Measurements from ENCODE around the gene PIGBOS1. TPM values are rescaled to one million over a fixed set of nuclear protein-coding genes. Genes with fewer than 3 reads are reported as not detected.

PIGBOS1 gene
- total and polyA plus RNA-seq, 2 experiments from 2014 or later = 9.1 to 16.7 TPM

DNA sequence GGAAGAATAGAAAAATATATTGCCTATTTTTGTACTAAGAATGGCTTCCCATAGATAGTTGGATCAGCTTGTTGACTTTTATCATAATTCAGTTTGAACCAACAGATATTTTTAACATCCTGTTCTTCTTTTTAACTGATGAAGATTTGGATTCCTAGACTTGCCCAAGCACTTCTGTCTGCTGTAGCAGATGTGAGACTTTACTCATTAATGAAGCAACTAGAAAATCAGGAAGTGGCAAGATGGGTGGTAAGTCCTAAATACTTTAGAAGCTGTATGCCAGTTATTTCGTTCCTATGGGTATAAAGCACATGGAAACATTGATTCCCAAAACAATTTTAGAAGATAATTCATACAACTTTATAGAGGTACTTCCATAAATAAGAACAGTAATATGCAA is 8.5 kb upstream of the PIGBOS1 start:
- H3K27ac ChIP-seq (ENCODE audit: low read depth) = no peak overlapping the region
- no peaks in the 10 kb centered on the region for H3K79me2 ChIP-seq (replicated peaks; ENCODE audit: insufficient read depth)
- no peaks in the 10 kb centered on the region for H3K36me3 Mint-ChIP-seq (ENCODE audit: low read depth)
- no peaks in the 10 kb centered on the region for H3K9me2 ChIP-seq (ENCODE audit: insufficient read depth)
- no peaks in the 10 kb centered on the region for H3K9me3 Mint-ChIP-seq
- no peaks in the 10 kb centered on the region for H4K20me1 ChIP-seq (replicated peaks; ENCODE audit: insufficient read depth)
- no peaks in the 10 kb centered on the region for H3K27me3 ChIP-seq (ENCODE audit: insufficient read depth)
- TF ChIP-seq JUNB (IDR thresholded peaks at IDR 0.05; ENCODE audit: unreplicated experiment) = no peak
- no peak for TF ChIP-seq EZH2phosphoT487 (IDR thresholded peaks at IDR 0.05; ENCODE audit: unreplicated experiment)
- TF ChIP-seq, protein P1, sequence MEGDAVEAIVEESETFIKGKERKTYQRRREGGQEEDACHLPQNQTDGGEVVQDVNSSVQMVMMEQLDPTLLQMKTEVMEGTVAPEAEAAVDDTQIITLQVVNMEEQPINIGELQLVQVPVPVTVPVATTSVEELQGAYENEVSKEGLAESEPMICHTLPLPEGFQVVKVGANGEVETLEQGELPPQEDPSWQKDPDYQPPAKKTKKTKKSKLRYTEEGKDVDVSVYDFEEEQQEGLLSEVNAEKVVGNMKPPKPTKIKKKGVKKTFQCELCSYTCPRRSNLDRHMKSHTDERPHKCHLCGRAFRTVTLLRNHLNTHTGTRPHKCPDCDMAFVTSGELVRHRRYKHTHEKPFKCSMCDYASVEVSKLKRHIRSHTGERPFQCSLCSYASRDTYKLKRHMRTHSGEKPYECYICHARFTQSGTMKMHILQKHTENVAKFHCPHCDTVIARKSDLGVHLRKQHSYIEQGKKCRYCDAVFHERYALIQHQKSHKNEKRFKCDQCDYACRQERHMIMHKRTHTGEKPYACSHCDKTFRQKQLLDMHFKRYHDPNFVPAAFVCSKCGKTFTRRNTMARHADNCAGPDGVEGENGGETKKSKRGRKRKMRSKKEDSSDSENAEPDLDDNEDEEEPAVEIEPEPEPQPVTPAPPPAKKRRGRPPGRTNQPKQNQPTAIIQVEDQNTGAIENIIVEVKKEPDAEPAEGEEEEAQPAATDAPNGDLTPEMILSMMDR (conservative IDR thresholded peaks at IDR 0.05; ENCODE audit: low read depth in 2 of 2) = no peak
- no peak for TF ChIP-seq ZNF331 (CRISPR knock-in tag; IDR thresholded peaks at IDR 0.05; ENCODE audit: low read depth)
- TF ChIP-seq, protein P2, sequence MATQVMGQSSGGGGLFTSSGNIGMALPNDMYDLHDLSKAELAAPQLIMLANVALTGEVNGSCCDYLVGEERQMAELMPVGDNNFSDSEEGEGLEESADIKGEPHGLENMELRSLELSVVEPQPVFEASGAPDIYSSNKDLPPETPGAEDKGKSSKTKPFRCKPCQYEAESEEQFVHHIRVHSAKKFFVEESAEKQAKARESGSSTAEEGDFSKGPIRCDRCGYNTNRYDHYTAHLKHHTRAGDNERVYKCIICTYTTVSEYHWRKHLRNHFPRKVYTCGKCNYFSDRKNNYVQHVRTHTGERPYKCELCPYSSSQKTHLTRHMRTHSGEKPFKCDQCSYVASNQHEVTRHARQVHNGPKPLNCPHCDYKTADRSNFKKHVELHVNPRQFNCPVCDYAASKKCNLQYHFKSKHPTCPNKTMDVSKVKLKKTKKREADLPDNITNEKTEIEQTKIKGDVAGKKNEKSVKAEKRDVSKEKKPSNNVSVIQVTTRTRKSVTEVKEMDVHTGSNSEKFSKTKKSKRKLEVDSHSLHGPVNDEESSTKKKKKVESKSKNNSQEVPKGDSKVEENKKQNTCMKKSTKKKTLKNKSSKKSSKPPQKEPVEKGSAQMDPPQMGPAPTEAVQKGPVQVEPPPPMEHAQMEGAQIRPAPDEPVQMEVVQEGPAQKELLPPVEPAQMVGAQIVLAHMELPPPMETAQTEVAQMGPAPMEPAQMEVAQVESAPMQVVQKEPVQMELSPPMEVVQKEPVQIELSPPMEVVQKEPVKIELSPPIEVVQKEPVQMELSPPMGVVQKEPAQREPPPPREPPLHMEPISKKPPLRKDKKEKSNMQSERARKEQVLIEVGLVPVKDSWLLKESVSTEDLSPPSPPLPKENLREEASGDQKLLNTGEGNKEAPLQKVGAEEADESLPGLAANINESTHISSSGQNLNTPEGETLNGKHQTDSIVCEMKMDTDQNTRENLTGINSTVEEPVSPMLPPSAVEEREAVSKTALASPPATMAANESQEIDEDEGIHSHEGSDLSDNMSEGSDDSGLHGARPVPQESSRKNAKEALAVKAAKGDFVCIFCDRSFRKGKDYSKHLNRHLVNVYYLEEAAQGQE (IDR thresholded peaks at IDR 0.05; ENCODE audit: unreplicated experiment) = no peak
- no peak for TF ChIP-seq CREB1 (CRISPR knock-in tag; IDR thresholded peaks at IDR 0.05; ENCODE audit: low read depth)
- no peak for TF ChIP-seq STAT1 (IDR thresholded peaks at IDR 0.05; ENCODE audit: unreplicated experiment)
- TF ChIP-seq, protein P3, sequence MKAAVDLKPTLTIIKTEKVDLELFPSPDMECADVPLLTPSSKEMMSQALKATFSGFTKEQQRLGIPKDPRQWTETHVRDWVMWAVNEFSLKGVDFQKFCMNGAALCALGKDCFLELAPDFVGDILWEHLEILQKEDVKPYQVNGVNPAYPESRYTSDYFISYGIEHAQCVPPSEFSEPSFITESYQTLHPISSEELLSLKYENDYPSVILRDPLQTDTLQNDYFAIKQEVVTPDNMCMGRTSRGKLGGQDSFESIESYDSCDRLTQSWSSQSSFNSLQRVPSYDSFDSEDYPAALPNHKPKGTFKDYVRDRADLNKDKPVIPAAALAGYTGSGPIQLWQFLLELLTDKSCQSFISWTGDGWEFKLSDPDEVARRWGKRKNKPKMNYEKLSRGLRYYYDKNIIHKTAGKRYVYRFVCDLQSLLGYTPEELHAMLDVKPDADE (IDR thresholded peaks at IDR 0.05) = no peak
- TF ChIP-seq POLR2AphosphoS5 (IDR thresholded peaks at IDR 0.05; ENCODE audit: low read depth) = no peak
- TF ChIP-seq NANOG (IDR thresholded peaks at IDR 0.05; ENCODE audit: borderline replicate concordance) = no peak
- TF ChIP-seq, protein P4, sequence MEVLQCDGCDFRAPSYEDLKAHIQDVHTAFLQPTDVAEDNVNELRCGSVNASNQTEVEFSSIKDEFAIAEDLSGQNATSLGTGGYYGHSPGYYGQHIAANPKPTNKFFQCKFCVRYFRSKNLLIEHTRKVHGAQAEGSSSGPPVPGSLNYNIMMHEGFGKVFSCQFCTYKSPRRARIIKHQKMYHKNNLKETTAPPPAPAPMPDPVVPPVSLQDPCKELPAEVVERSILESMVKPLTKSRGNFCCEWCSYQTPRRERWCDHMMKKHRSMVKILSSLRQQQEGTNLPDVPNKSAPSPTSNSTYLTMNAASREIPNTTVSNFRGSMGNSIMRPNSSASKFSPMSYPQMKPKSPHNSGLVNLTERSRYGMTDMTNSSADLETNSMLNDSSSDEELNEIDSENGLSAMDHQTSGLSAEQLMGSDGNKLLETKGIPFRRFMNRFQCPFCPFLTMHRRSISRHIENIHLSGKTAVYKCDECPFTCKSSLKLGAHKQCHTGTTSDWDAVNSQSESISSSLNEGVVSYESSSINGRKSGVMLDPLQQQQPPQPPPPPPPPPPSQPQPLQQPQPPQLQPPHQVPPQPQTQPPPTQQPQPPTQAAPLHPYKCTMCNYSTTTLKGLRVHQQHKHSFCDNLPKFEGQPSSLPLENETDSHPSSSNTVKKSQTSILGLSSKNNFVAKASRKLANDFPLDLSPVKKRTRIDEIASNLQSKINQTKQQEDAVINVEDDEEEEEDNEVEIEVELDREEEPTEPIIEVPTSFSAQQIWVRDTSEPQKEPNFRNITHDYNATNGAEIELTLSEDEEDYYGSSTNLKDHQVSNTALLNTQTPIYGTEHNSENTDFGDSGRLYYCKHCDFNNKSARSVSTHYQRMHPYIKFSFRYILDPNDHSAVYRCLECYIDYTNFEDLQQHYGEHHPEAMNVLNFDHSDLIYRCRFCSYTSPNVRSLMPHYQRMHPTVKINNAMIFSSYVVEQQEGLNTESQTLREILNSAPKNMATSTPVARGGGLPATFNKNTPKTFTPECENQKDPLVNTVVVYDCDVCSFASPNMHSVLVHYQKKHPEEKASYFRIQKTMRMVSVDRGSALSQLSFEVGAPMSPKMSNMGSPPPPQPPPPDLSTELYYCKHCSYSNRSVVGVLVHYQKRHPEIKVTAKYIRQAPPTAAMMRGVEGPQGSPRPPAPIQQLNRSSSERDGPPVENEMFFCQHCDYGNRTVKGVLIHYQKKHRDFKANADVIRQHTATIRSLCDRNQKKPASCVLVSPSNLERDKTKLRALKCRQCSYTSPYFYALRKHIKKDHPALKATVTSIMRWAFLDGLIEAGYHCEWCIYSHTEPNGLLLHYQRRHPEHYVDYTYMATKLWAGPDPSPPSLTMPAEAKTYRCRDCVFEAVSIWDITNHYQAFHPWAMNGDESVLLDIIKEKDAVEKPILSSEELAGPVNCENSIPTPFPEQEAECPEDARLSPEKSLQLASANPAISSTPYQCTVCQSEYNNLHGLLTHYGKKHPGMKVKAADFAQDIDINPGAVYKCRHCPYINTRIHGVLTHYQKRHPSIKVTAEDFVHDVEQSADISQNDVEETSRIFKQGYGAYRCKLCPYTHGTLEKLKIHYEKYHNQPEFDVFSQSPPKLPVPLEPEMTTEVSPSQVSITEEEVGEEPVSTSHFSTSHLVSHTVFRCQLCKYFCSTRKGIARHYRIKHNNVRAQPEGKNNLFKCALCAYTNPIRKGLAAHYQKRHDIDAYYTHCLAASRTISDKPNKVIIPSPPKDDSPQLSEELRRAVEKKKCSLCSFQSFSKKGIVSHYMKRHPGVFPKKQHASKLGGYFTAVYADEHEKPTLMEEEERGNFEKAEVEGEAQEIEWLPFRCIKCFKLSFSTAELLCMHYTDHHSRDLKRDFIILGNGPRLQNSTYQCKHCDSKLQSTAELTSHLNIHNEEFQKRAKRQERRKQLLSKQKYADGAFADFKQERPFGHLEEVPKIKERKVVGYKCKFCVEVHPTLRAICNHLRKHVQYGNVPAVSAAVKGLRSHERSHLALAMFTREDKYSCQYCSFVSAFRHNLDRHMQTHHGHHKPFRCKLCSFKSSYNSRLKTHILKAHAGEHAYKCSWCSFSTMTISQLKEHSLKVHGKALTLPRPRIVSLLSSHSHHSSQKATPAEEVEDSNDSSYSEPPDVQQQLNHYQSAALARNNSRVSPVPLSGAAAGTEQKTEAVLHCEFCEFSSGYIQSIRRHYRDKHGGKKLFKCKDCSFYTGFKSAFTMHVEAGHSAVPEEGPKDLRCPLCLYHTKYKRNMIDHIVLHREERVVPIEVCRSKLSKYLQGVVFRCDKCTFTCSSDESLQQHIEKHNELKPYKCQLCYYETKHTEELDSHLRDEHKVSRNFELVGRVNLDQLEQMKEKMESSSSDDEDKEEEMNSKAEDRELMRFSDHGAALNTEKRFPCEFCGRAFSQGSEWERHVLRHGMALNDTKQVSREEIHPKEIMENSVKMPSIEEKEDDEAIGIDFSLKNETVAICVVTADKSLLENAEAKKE (CRISPR knock-in tag; IDR thresholded peaks at IDR 0.05) = no peak
- H3K27me3 Mint-ChIP-seq (ENCODE audit: insufficient read depth, low read depth, poor library complexity) = no peaks in the 10 kb centered on the region
- peaks cover 9% of the 10 kb centered on the region for H3K4me1 Mint-ChIP-seq
- no peak overlapping the region for H3K4me3 ChIP-seq
- H3K4me1 ChIP-seq (ENCODE audit: insufficient read depth) = peaks cover 6% of the 10 kb centered on the region; the same call in 1 of the 2 replicates
- H3F3A ChIP-seq (replicated peaks; ENCODE audit: low read depth) = no peaks in the 10 kb centered on the region
- ATAC-seq = no peak
- H3K4me3 Mint-ChIP-seq = no peak overlapping the region
- DNase-seq (ENCODE audit: low spot score) = no peak
- H3K36me3 ChIP-seq (ENCODE audit: insufficient read depth) = no peaks in the 10 kb centered on the region
- no peak overlapping the region for H3K4me2 ChIP-seq
- H2AFZ ChIP-seq = no peak overlapping the region
- no peak overlapping the region for H3K27ac Mint-ChIP-seq

All from GM23338 (cell line).